Breast epithelium (tissue), 3 donors: ENCODE measurements around the gene ALG3.

ENCODE experiments used
- POLR2A ChIP-seq: fragments of 450-650 bp; IDR thresholded peaks from one replicate; pipeline ENCODE4 v1.6.1; 2016; ENCODE audit warnings: antibody characterized with exemption, mild to moderate bottlenecking, moderate library complexity
- TF ChIP-seq, protein P1 (sequence below), 3 donors: fragments of 450-650 bp; IDR thresholded peaks; one replicate each; pipeline ENCODE4 v1.5.1; 2016 to 2017; ENCODE audit warnings: antibody characterized with exemption in 3 of 3, mild to moderate bottlenecking in 3 of 3, moderate library complexity in 3 of 3

DNA sequence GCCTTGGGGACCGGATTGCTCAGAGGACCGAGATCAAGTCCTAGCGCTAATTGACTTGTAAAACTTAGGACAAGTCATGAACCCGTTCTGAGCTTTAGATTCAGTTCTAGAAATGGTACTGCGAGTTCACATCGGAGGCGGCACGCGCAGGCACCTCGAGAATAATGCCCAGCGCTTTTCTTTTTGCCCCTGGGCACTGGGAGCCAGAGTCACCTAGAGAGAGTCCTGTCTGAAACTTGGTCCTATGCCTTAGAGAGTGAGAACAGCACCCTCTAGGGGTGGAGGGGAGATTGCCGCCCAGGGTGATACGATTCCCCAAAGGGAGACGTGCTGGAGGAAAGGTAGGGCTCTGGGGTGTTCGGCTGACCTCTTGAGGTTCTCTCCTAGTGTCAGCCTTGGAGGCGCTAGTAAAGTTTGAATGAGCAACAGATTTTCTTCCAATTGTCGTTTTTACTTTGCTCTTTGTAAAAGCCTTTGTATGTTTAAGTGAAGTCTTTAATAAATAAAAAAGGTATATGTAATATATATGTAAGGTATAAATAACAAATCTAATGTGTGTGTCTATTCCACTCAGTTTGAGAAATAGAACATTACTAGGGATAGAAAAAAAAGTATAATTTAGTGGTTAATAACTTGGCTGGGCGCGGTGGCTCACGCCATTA is 1.5 kb upstream of the ALG3 start:
- TF ChIP-seq, protein P1, sequence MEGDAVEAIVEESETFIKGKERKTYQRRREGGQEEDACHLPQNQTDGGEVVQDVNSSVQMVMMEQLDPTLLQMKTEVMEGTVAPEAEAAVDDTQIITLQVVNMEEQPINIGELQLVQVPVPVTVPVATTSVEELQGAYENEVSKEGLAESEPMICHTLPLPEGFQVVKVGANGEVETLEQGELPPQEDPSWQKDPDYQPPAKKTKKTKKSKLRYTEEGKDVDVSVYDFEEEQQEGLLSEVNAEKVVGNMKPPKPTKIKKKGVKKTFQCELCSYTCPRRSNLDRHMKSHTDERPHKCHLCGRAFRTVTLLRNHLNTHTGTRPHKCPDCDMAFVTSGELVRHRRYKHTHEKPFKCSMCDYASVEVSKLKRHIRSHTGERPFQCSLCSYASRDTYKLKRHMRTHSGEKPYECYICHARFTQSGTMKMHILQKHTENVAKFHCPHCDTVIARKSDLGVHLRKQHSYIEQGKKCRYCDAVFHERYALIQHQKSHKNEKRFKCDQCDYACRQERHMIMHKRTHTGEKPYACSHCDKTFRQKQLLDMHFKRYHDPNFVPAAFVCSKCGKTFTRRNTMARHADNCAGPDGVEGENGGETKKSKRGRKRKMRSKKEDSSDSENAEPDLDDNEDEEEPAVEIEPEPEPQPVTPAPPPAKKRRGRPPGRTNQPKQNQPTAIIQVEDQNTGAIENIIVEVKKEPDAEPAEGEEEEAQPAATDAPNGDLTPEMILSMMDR (IDR thresholded peaks at IDR 0.05): peak; percentile 50 to 83 (median 74)
- TF ChIP-seq POLR2A: no peak
